H1 (cell line): Measurements from ENCODE around the gene DOCK9. TPM values are rescaled to one million over a fixed set of nuclear protein-coding genes. Genes with fewer than 3 reads are reported as not detected.

Experiments
- CTCF ChIA-PET: fragments of 300-600 bp; sonication (Branson Sonifier 250); formaldehyde crosslinking; loops from one replicate; lab custom pipeline; 2021; ENCODE audit not compliant: partially characterized antibody; lab: Charles Lee
- POLR2A ChIA-PET: fragments of 300-600 bp; sonication (Branson Sonifier 250); formaldehyde crosslinking; loops from one replicate; lab custom pipeline; 2021; ENCODE audit warnings: inconsistent platforms; ENCODE audit not compliant: partially characterized antibody; lab: Charles Lee
- DNase-seq, 2 experiments: peaks; one replicate each; pipeline versions ENCODE4 v3.0.0 to v3.0.0-alpha.2; 2010 to 2022; ENCODE audit warnings: low spot score in 2 of 2, low read depth in 1 of 2, mixed read lengths in 1 of 2
- FAIRE-seq: peaks from 2 replicates; lab custom pipeline; 2011; peaks lifted over from hg19 to GRCh38; lab: Jason Lieb, UNC
- H2AFZ ChIP-seq: 2 replicates; pipeline ENCODE4 v1.8.1; 2012; ENCODE audit warnings: low read length, inconsistent platforms
- H2AK5ac ChIP-seq: 2 replicates; pipeline ENCODE4 v1.6.1; 2013; ENCODE audit warnings: low read depth, low read length
- H2BK120ac ChIP-seq: replicated peaks from 2 replicates; pipeline ENCODE3; 2013; ENCODE audit warnings: low read depth, low read length, inconsistent platforms
- H2BK12ac ChIP-seq: 2 replicates; pipeline ENCODE4 v1.6.1; 2013; ENCODE audit warnings: low read depth, low read length
- H2BK15ac ChIP-seq: 2 replicates; pipeline ENCODE4 v1.6.1; 2013; ENCODE audit warnings: low read length
- H2BK20ac ChIP-seq: 2 replicates; pipeline ENCODE4 v1.6.1; 2013; ENCODE audit warnings: low read length
- H2BK5ac ChIP-seq: 2 replicates; pipeline ENCODE4 v1.6.1; 2013; ENCODE audit warnings: low read depth, low read length
- H3K14ac ChIP-seq: 2 replicates; pipeline ENCODE4 v1.6.1; 2013; ENCODE audit warnings: inconsistent platforms; ENCODE audit not compliant: insufficient read length
- H3K18ac ChIP-seq: 2 replicates; pipeline ENCODE4 v1.6.1; 2013; ENCODE audit warnings: low read length; ENCODE audit errors: extremely low read depth
- H3K23ac ChIP-seq: 2 replicates; pipeline ENCODE4 v1.6.1; 2013; ENCODE audit warnings: inconsistent platforms; ENCODE audit not compliant: insufficient read length
- H3K23me2 ChIP-seq: 2 replicates; pipeline ENCODE4 v1.6.1; 2013; ENCODE audit warnings: low read depth, low read length
- H3K27ac ChIP-seq: 2 replicates; pipeline ENCODE4 v1.6.1; 2011; ENCODE audit warnings: low read depth, low read length, inconsistent platforms
- H3K27me3 ChIP-seq, 4 experiments: replicated peaks in 1 of 4; 1 replicate in 1 of 4; 2 replicates in 3 of 4; pipeline versions ENCODE4 v1.6.1 to v1.8.1; 2011 to 2013; ENCODE audit warnings: low read length in 3 of 4, mild to moderate bottlenecking in 3 of 4, inconsistent platforms in 2 of 4, mixed read lengths in 2 of 4, moderate library complexity in 1 of 4; ENCODE audit not compliant: control insufficient read depth in 3 of 4, insufficient read depth in 3 of 4; ENCODE audit errors: extremely low read depth in 1 of 4
- H3K36me3 ChIP-seq, 4 experiments: 2 replicates each; pipeline versions ENCODE4 v1.6.1 to v1.8.1; 2011 to 2013; ENCODE audit warnings: mild to moderate bottlenecking in 4 of 4, low read length in 3 of 4, moderate library complexity in 2 of 4, control low read depth in 1 of 4, inconsistent platforms in 1 of 4; ENCODE audit not compliant: insufficient read depth in 4 of 4, control insufficient read depth in 2 of 4
- H3K4ac ChIP-seq: replicated peaks from 2 replicates; pipeline ENCODE3; 2013; ENCODE audit warnings: low read length, low read depth, mixed read lengths, inconsistent platforms; ENCODE audit not compliant: insufficient read length
- H3K4me1 ChIP-seq, 4 experiments: replicated peaks in 1 of 4; 1 replicate in 1 of 4; 2 replicates in 3 of 4; pipeline versions ENCODE4 v1.6.1 to v1.8.1; 2011 to 2013; ENCODE audit warnings: low read length in 3 of 4, inconsistent platforms in 2 of 4, mixed read lengths in 1 of 4; ENCODE audit not compliant: insufficient read depth in 4 of 4, control insufficient read depth in 3 of 4
- H3K4me2 ChIP-seq, 2 experiments: 2 replicates each; pipeline versions ENCODE4 v1.6.1 to v1.8.1; 2011 to 2013; ENCODE audit warnings: low read depth in 2 of 2, low read length in 2 of 2, control low read depth in 1 of 2, inconsistent platforms in 1 of 2, mild to moderate bottlenecking in 1 of 2; ENCODE audit not compliant: insufficient read depth in 1 of 2
- H3K4me3 ChIP-seq, 4 experiments: fragments of 200-600, 300-600 bp in 1 of 4; sonication (generic), shearing (Covaris generic), sonication (Bioruptor Twin) in 1 of 4; 2 replicates each; pipeline versions ENCODE4 v1.5.1 to v1.8.1; 2011 to 2016; ENCODE audit warnings: low read length in 4 of 4, low read depth in 3 of 4, control low read depth in 2 of 4, inconsistent platforms in 2 of 4, mild to moderate bottlenecking in 2 of 4, mixed read lengths in 1 of 4, moderate library complexity in 1 of 4; ENCODE audit not compliant: insufficient read depth in 2 of 4; ENCODE audit errors: extremely low read depth in 1 of 4
- H3K56ac ChIP-seq: replicated peaks from 2 replicates; pipeline ENCODE3; 2013; ENCODE audit warnings: low read depth, mild to moderate bottlenecking, mixed read lengths, low read length, inconsistent platforms; ENCODE audit not compliant: insufficient read length
- H3K79me1 ChIP-seq: 2 replicates; pipeline ENCODE4 v1.6.1; 2013; ENCODE audit warnings: low read depth, low read length, control low read depth
- H3K79me2 ChIP-seq, 2 experiments: 2 replicates each; pipeline versions ENCODE4 v1.6.1 to v1.8.1; 2012 to 2013; ENCODE audit warnings: low read length in 2 of 2, mild to moderate bottlenecking in 2 of 2, inconsistent platforms in 1 of 2; ENCODE audit not compliant: insufficient read depth in 2 of 2, control insufficient read depth in 1 of 2
- H3K9ac ChIP-seq, 4 experiments: replicated peaks in 1 of 4; 1 replicate in 1 of 4; 2 replicates in 3 of 4; pipeline versions ENCODE4 v1.6.1 to v1.8.1; 2011 to 2013; ENCODE audit warnings: low read depth in 3 of 4, low read length in 3 of 4, control low read depth in 2 of 4, mild to moderate bottlenecking in 2 of 4, moderate library complexity in 2 of 4, inconsistent platforms in 1 of 4; ENCODE audit errors: extremely low read depth in 1 of 4
- H3K9me3 ChIP-seq, 2 experiments: 2 replicates each; pipeline versions ENCODE4 v1.6.1 to v1.8.1; 2012 to 2013; ENCODE audit warnings: mild to moderate bottlenecking in 2 of 2, moderate library complexity in 2 of 2, control low read depth in 1 of 2, inconsistent platforms in 1 of 2, low read depth in 1 of 2, low read length in 1 of 2, mixed read lengths in 1 of 2; ENCODE audit not compliant: insufficient read depth in 2 of 2
- H4K20me1 ChIP-seq, 2 experiments: replicated peaks in 1 of 2; 2 replicates each; pipeline versions ENCODE3 to v1.8.1; 2011 to 2013; ENCODE audit warnings: inconsistent platforms in 2 of 2, low read length in 2 of 2, mild to moderate bottlenecking in 1 of 2; ENCODE audit not compliant: insufficient read depth in 2 of 2, control insufficient read depth in 1 of 2
- H4K5ac ChIP-seq: 2 replicates; pipeline ENCODE4 v1.6.1; 2013; ENCODE audit warnings: low read length, low read depth, mixed read lengths, inconsistent platforms; ENCODE audit not compliant: insufficient read length
- H4K8ac ChIP-seq: 2 replicates; pipeline ENCODE4 v1.8.0; 2013; ENCODE audit warnings: mild to moderate bottlenecking, moderate library complexity, low read length, inconsistent platforms; ENCODE audit not compliant: insufficient read depth; ENCODE audit errors: extremely low read depth
- H4K91ac ChIP-seq: replicated peaks from 2 replicates; pipeline ENCODE3; 2013; ENCODE audit warnings: low read length, mixed read lengths, inconsistent platforms; ENCODE audit not compliant: insufficient read length
- ASH2L ChIP-seq: fragments of 200-600, 300-600 bp; sonication (generic); IDR thresholded peaks from one replicate; pipeline ENCODE4 v1.7.1; 2017; ENCODE audit warnings: low read length
- BACH1 ChIP-seq: IDR thresholded peaks from 2 replicates; pipeline ENCODE4 v1.6.1; 2012; ENCODE audit warnings: low read length, improper control_type of control experiment
- CBX8 ChIP-seq: fragments of 300-800, 300-1000 bp; sonication (generic); IDR thresholded peaks from 2 replicates; pipeline ENCODE4 v1.7.1; 2016; ENCODE audit warnings: low read depth, low read length, borderline replicate concordance
- CHD2 ChIP-seq: IDR thresholded peaks from 2 replicates; pipeline ENCODE4 v1.6.1; 2012; ENCODE audit warnings: low read length, improper control_type of control experiment
- KDM4A ChIP-seq: IDR thresholded peaks from one replicate; pipeline ENCODE4 v1.7.1; 2012; ENCODE audit warnings: low read depth, mild to moderate bottlenecking, moderate library complexity, low read length, inconsistent platforms; ENCODE audit not compliant: severe bottlenecking
- NRF1 ChIP-seq: IDR thresholded peaks from 2 replicates; pipeline ENCODE4 v1.6.1; 2011; ENCODE audit warnings: mild to moderate bottlenecking, low read depth, low read length, improper control_type of control experiment
- POLR2AphosphoS5 ChIP-seq: IDR thresholded peaks from 2 replicates; pipeline ENCODE4 v1.6.1; 2011; ENCODE audit warnings: low read depth, low read length
- SIN3A ChIP-seq, 2 experiments: IDR thresholded peaks in 1 of 2; conservative IDR thresholded peaks in 1 of 2; 2 replicates each; pipeline ENCODE4 v1.6.1; 2011 to 2012; ENCODE audit warnings: low read length in 2 of 2, improper control_type of control experiment in 1 of 2, low read depth in 1 of 2, mild to moderate bottlenecking in 1 of 2
- SIX5 ChIP-seq: IDR thresholded peaks from 2 replicates; pipeline ENCODE4 v1.6.1; 2011; ENCODE audit warnings: mild to moderate bottlenecking, low read depth, low read length
- TAF7 ChIP-seq: optimal IDR thresholded peaks from 2 replicates; pipeline ENCODE3; 2011; ENCODE audit warnings: low read depth, mild to moderate bottlenecking, inconsistent platforms, low read length, moderate library complexity, borderline replicate concordance
- WGBS, 2 experiments: shearing (Covaris generic) in 1 of 2; methylation state at CpG; one replicate each; pipeline versions ENCODE4 v1.1.6 to v1.1.7; 2013 to 2015; ENCODE audit warnings: low lambda C conversion rate in 2 of 2, mixed read lengths in 2 of 2, inconsistent platforms in 1 of 2, low coverage in 1 of 2, missing lambda C conversion rate in 1 of 2; ENCODE audit not compliant: insufficient replicate concordance in 2 of 2, insufficient coverage in 1 of 2, insufficient read length in 1 of 2; ENCODE audit errors: extremely low coverage in 1 of 2, missing lambda C conversion rate in 1 of 2; 5-methylcytosine and 5-hydroxymethylcytosine counted together
- polyA plus RNA-seq, 7 experiments: library from polyadenylated mRNA; depleted of rRNA in 3 of 7; stranded (reverse) in 5 of 7; unstranded in 2 of 7; fragments of >200 nt in 5 of 7; fragments of 200-250 nt in 2 of 7; gene quantifications; 1 replicate in 5 of 7; 2 replicates in 1 of 7; 4 replicates in 1 of 7; pipeline versions ENCODE4 v1.2.1 to v1.2.3, GENCODE V29; 2011 to 2013; ENCODE audit warnings: missing spikeins in 2 of 7, mixed read lengths in 2 of 7
- total RNA-seq: library from RNA; stranded (reverse); fragmentation: NEBNext Ultra II Directional; extraction: Animal tissue kit (Norgen Biotek cat#: 25700); gene quantifications from 2 replicates; pipeline ENCODE4 v1.2.1, GENCODE V29; 2021
- TF ChIP-seq, protein P1 (sequence below): IDR thresholded peaks from 2 replicates; pipeline ENCODE4 v1.6.1; 2011; ENCODE audit warnings: low read length, improper control_type of control experiment

The DOCK9 gene
- total and polyA plus RNA-seq, 2 of the 8 experiments (the other 6 are each of a cell fraction or from before 2014, with no cell fraction given): 21.6 to 31.5 TPM

DNA sequence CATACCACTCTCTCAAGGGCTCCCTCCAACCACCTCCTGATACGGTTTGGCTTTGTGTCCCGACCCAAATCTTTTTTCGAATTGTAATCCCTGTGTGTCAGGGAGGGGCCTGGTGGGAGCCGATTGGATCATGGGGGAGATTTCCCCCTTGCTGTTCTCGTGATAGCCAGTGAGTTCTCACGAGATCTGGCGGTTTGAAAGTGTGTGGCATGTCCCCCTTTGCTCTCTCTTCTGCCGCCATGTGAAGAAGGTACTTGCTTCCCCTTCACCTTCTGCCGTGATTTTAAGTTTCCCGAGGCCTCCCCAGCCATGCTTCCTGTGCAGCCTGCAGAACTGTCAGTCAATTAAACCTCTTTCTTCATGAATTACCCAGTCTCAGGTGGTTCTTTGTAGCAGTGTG, 190.7 kb downstream of the DOCK9 start:
- no peaks in the 10 kb centered on the region for H4K20me1 ChIP-seq
- no peak overlapping the region for H3K4me3 ChIP-seq
- no peak overlapping the region for H3K4ac ChIP-seq
- H2AFZ ChIP-seq: no peak overlapping the region
- no peak overlapping the region for H3K56ac ChIP-seq
- FAIRE-seq: no peak
- H3K79me1 ChIP-seq: no peaks in the 10 kb centered on the region
- no peak overlapping the region for H4K91ac ChIP-seq
- H2BK5ac ChIP-seq: no peak overlapping the region
- no peak overlapping the region for H3K23ac ChIP-seq
- no peaks in the 10 kb centered on the region for H3K79me2 ChIP-seq
- no peaks in the 10 kb centered on the region for H3K4me1 ChIP-seq
- no peak overlapping the region for H2BK20ac ChIP-seq
- H3K18ac ChIP-seq: no peak overlapping the region
- DNase-seq: no peak
- no peaks in the 10 kb centered on the region for H3K9me3 ChIP-seq
- H3K23me2 ChIP-seq: no peaks in the 10 kb centered on the region
- H2AK5ac ChIP-seq: no peak overlapping the region
- no peak overlapping the region for H2BK15ac ChIP-seq
- no peaks in the 10 kb centered on the region for H3K36me3 ChIP-seq
- H3K27ac ChIP-seq: no peak overlapping the region
- 86% methylated on average over 10 of the region's 10 CpGs; no CpG with 5 or more reads in 1 of the 2 experiments for WGBS, 2 experiments
- POLR2A ChIA-PET: no interaction called here
- no peak overlapping the region for H3K9ac ChIP-seq
- no peak overlapping the region for H2BK12ac ChIP-seq
- H4K5ac ChIP-seq: no peak overlapping the region
- no peak overlapping the region for H3K4me2 ChIP-seq
- no peaks in the 10 kb centered on the region for H3K27me3 ChIP-seq
- CTCF ChIA-PET: interaction anchor here (0.8 to 1.0 kb wide), 2 partner anchors 9 to 320 kb away, joined by 4 read pairs; no protein-coding TSS in a partner anchor
- H2BK120ac ChIP-seq: no peak overlapping the region
- no peak overlapping the region for H4K8ac ChIP-seq
- no peak overlapping the region for H3K14ac ChIP-seq
- TF ChIP-seq POLR2AphosphoS5 (no peak), SIX5 (no peak), CBX8 (no peak), BACH1 (no peak), CHD2 (no peak), ASH2L (no peak), KDM4A (no peak), SIN3A (conservative IDR thresholded peaks at IDR 0.05 in 1 of 2, IDR thresholded peaks at IDR 0.05 in 1 of 2; ENCODE audit: low read depth in 1 of 2, low read length in 2 of 2) (no peak), NRF1 (no peak), TAF7 (no peak)
- TF ChIP-seq, protein P1, sequence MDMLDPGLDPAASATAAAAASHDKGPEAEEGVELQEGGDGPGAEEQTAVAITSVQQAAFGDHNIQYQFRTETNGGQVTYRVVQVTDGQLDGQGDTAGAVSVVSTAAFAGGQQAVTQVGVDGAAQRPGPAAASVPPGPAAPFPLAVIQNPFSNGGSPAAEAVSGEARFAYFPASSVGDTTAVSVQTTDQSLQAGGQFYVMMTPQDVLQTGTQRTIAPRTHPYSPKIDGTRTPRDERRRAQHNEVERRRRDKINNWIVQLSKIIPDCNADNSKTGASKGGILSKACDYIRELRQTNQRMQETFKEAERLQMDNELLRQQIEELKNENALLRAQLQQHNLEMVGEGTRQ: no peak
